C4-2B (cell line): ENCODE data around the gene DLX4.

Experiments
- H3K27ac ChIP-seq: fragments of 450-650 bp; 2 replicates; pipeline ENCODE4 v1.5.1; 2017
- ZFX ChIP-seq: fragments of 450-650 bp; IDR thresholded peaks from 2 replicates; pipeline ENCODE4 v1.6.1; 2017
- TF ChIP-seq, protein P1 (sequence below): fragments of 450-650 bp; conservative IDR thresholded peaks from 2 replicates; pipeline ENCODE4 v1.5.1; 2017; ENCODE audit warnings: mild to moderate bottlenecking

Gene DLX4

DNA sequence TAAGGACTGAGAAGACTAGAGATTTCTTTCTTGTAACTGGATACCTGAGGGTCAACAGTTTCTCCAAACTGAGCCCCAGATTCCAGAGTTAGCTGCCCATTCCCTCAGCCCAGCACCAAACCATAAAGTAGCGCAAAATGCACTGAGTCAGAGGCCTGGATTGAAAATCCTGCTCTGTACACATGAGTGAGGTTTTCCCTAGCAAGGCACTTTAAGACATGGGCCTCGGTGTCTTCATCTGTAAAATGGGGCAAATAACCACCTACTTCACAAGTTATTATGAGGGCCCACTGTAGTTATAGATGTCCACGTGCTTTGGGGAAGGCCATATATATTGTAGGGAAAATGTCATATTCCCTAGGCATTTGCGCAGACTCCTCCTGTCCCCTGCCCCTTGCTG lies 10.3 kb upstream of the DLX4 start:
- TF ChIP-seq, protein P1, sequence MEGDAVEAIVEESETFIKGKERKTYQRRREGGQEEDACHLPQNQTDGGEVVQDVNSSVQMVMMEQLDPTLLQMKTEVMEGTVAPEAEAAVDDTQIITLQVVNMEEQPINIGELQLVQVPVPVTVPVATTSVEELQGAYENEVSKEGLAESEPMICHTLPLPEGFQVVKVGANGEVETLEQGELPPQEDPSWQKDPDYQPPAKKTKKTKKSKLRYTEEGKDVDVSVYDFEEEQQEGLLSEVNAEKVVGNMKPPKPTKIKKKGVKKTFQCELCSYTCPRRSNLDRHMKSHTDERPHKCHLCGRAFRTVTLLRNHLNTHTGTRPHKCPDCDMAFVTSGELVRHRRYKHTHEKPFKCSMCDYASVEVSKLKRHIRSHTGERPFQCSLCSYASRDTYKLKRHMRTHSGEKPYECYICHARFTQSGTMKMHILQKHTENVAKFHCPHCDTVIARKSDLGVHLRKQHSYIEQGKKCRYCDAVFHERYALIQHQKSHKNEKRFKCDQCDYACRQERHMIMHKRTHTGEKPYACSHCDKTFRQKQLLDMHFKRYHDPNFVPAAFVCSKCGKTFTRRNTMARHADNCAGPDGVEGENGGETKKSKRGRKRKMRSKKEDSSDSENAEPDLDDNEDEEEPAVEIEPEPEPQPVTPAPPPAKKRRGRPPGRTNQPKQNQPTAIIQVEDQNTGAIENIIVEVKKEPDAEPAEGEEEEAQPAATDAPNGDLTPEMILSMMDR = no peak
- TF ChIP-seq ZFX = no peak
- no peak overlapping the region for H3K27ac ChIP-seq

GRCh38 chr17:49959183-49959935 lies 9.6 kb upstream of the DLX4 start:
- TF ChIP-seq, protein P1 = no peak
- no peak for TF ChIP-seq ZFX
- no peak overlapping the region for H3K27ac ChIP-seq

DNA sequence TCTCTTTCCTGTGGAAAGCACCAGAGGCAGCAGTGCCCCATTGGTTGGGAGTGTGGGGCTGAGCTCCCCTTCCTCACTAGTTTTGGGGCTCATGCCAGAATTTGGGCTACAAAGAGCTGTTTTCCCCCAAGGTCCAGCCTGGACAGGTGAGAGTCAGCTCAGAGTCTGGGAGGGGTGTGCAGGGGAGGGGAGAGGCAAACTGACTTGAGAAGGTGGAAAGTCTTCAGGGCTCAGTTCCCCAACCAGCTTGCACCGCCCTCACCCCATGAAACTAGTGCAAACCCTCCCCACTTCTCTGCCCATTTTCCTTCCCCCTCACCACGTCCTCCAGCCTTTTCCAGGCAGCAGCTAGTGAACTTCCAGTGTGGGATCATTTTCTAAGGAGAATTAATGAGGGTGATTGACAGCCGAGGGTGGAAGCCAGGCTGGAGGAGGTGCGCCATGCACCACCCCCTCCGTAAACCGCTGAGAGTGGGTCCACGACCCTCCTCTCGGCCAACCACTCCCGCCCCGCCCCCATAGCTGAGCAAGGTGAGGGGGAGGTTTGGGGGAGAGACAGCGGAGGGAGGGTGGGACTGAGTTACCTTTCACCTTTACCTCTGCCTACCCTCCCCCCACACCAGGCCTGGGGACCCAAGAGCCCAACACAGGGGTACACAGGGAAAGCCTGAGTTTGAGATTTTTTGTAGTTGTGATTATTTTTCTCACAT lies 6.2 kb upstream of the DLX4 start:
- no peak overlapping the region for H3K27ac ChIP-seq
- TF ChIP-seq ZFX = no peak
- TF ChIP-seq, protein P1 = no peak

- TF ChIP-seq, protein P1 = no peak
- TF ChIP-seq ZFX = no peak
- H3K27ac ChIP-seq = no peak overlapping the region
Measured at GRCh38 chr17:49963309-49963625, 5.7 kb upstream of the DLX4 start.

DNA sequence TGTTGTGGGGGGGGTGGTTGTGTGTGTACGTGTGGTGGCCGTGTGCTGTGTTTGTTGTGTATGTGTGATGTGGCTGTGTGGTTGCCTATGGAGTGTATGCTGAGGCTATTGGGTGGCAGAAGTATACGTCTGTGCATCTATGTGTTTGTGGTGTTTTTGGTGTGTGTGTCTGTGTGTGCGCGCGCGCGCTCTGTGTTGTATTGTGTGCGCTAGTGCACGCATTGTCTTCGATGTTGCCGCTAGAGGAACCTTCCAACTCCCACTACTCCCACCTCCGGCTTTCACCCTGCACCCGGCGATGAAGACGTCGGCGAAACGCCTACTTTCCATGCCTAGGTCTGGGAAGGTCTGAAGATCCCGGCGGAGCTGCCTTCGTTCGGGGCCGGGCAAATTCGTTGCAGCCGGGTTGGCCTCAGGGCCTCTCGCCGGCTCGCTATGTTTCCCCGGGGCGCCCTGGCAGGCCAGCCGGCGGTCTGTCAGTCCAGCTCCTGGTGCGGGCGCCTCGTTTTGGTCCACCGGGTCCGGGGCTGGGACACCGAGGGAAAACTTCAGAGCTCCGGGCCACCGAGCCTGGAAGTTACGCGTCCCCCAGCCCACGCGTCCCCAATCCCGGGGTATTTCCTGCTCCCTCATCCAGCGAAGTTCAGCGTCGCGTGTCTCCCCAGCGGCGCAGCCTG lies 5.2 kb upstream of the DLX4 start:
- no peak for TF ChIP-seq ZFX
- TF ChIP-seq, protein P1 = no peak
- H3K27ac ChIP-seq = no peak overlapping the region

- TF ChIP-seq, protein P1 = no peak
- TF ChIP-seq ZFX = no peak
- H3K27ac ChIP-seq = no peak overlapping the region
Measured at GRCh38 chr17:49964303-49964768, 4.7 kb upstream of the DLX4 start.
